Activated effector memory CD4-positive, alpha-beta T cell treated with Interleukin-2 at 50 U/mL for 16 hours (primary cell): ENCODE measurements around the gene ERCC8.

ENCODE experiments used
- DNase-seq: peaks from one replicate; pipeline ENCODE4 v3.0.0-alpha.2; 2020

The ERCC8 gene

DNA sequence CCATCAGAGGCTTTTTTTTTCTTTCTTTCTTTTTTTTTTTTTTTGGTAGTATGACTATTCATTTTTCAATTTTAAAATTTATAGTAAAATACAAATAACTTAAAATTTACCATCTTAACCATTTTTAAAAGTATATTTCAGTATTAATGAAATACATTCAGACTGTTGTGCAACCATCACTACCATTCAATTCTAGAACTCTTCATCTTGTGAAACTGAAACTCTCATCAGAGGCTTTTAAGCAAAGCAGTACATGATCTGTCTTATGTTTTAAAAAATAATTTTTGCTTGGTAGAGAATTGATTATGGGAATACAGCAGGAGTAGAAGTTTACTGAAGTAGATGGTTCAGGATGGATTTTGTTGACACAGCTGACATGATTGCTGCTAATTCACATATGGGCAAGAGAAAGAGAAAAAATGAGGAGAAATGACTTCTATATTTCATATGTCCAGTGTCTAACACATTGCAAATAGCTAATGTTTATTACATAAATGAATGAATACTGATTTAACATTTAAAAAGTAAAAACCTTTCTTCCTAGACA lies 114.2 kb downstream of the ERCC8 start:
- DNase-seq = no peak

- no peak for DNase-seq
Measured at GRCh38 chr5:60829490-60830266, 115.2 kb downstream of the ERCC8 start.

- DNase-seq = no peak
Measured at GRCh38 chr5:60827201-60827600, 117.7 kb downstream of the ERCC8 start.

DNA sequence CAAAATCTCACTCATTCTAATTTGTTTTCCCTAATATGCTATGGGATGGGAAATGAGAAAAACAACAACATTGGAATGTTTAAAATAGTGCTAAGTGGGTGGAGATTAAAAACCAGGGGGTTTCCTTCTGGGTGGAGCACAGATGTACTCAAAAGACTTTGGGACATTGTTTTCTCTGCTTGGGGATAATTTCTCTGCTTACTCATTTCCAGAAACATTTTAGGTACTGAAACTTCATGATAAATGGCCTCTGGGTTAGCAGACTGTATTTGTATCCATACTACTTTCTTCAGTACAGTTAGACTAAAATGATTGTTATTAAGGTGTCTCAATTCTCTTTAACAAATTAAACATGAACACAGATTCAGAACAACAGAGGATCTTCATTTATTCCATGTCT lies 118.2 kb downstream of the ERCC8 start:
- DNase-seq = no peak
